ENCODE measurements around the gene SYNE1.

Gene SYNE1

GRCh38 chr6:152310371-152310954, 326.7 kb downstream of the SYNE1 start:
- no peak for FAIRE-seq

- FAIRE-seq = no peak
Measured at GRCh38 chr6:152309648-152310047, 327.5 kb downstream of the SYNE1 start.

- no peak for FAIRE-seq
Measured at GRCh38 chr6:152309006-152309405, 328.2 kb downstream of the SYNE1 start.

- no peak for FAIRE-seq
Measured at GRCh38 chr6:152308306-152308705, 328.9 kb downstream of the SYNE1 start.

- no peak for FAIRE-seq
Measured at GRCh38 chr6:152305672-152306071, 331.5 kb downstream of the SYNE1 start.

- peak; percentile 9 for FAIRE-seq
Measured at GRCh38 chr6:152301765-152302568, 335.2 kb downstream of the SYNE1 start.

GRCh38 chr6:152301021-152301764, 336.0 kb downstream of the SYNE1 start:
- FAIRE-seq = no peak

- no peak for FAIRE-seq
Measured at GRCh38 chr6:152300517-152300916, 336.6 kb downstream of the SYNE1 start.

- peak; percentile 51 for FAIRE-seq
Measured at GRCh38 chr6:152298848-152299735, 338.1 kb downstream of the SYNE1 start.

- FAIRE-seq = no peak
Measured at GRCh38 chr6:152298055-152298647, 339.0 kb downstream of the SYNE1 start.

GRCh38 chr6:152296648-152297376, 340.4 kb downstream of the SYNE1 start:
- FAIRE-seq = no peak

- no peak for FAIRE-seq
Measured at GRCh38 chr6:152295920-152296319, 341.2 kb downstream of the SYNE1 start.

GRCh38 chr6:152295346-152295745, 341.8 kb downstream of the SYNE1 start:
- no peak for FAIRE-seq

- peak; percentile 95 for FAIRE-seq
Measured at GRCh38 chr6:152293404-152293803, 343.8 kb downstream of the SYNE1 start.

- no peak for FAIRE-seq
Measured at GRCh38 chr6:152292555-152292954, 344.6 kb downstream of the SYNE1 start.

GRCh38 chr6:152290693-152291092, 346.5 kb downstream of the SYNE1 start:
- FAIRE-seq = no peak

GRCh38 chr6:152277826-152278329, 359.3 kb downstream of the SYNE1 start:
- peak; percentile 27 for FAIRE-seq

- no peak for FAIRE-seq
Measured at GRCh38 chr6:152273638-152274037, 363.5 kb downstream of the SYNE1 start.

GRCh38 chr6:152273002-152273401, 364.2 kb downstream of the SYNE1 start:
- no peak for FAIRE-seq

- no peak for FAIRE-seq
Measured at GRCh38 chr6:152272486-152272885, 364.7 kb downstream of the SYNE1 start.

- FAIRE-seq = no peak
Measured at GRCh38 chr6:152271776-152272464, 365.2 kb downstream of the SYNE1 start.
